Activated naive CD8-positive, alpha-beta T cell treated with anti-CD3 and anti-CD28 coated beads for 36 hours (primary cell): ENCODE results near the gene GLRA1. TPM values are rescaled to one million over a fixed set of nuclear protein-coding genes. Genes with fewer than 3 reads are reported as not detected.

Experiments used
- DNase-seq: peaks from one replicate; pipeline ENCODE4 v3.0.0; 2021
- H3K27ac Mint-ChIP-seq: one replicate; pipeline ENCODE4 v1.8.0; 2022; ENCODE audit warnings: mild to moderate bottlenecking, moderate library complexity, mixed read lengths
- H3K27me3 Mint-ChIP-seq: one replicate; pipeline ENCODE4 v1.8.0; 2022; ENCODE audit warnings: mild to moderate bottlenecking, mixed read lengths
- H3K36me3 Mint-ChIP-seq: one replicate; pipeline ENCODE4 v1.8.0; 2021; ENCODE audit warnings: mild to moderate bottlenecking, mixed read lengths
- H3K4me1 Mint-ChIP-seq: one replicate; pipeline ENCODE4 v1.8.0; 2021; ENCODE audit warnings: mixed read lengths
- H3K4me3 Mint-ChIP-seq: one replicate; pipeline ENCODE4 v1.8.0; 2022; ENCODE audit warnings: mild to moderate bottlenecking, moderate library complexity, mixed read lengths
- H3K9me3 Mint-ChIP-seq: one replicate; pipeline ENCODE4 v1.8.0; 2022; ENCODE audit warnings: mixed read lengths
- total RNA-seq, 2 experiments: library from RNA; stranded (reverse); gene quantifications; one replicate each; pipeline ENCODE4 v1.2.3, GENCODE V29; 2021

Gene GLRA1
- total RNA-seq, 2 experiments from 2014 or later: not detected

DNA sequence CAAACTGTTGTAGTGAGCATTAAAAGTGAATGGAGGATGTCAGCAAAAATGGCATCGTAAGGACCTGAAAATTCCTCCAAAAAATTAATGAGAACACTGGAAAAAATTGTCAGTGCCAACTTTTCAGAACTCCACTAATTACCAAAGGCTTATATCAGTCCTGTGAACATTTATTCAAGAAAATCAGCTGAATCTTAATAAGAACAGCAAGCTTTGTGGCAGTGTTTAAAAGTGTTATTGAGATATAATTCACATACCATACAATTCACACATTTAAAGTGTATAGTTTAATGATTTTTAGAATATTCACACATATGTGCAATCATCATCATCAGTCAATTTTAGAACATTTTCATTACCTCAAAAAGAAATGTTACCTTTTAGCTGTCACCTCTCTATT is 95.3 kb downstream of the GLRA1 start:
- peaks cover 6% of the 10 kb centered on the region for H3K4me1 Mint-ChIP-seq
- H3K9me3 Mint-ChIP-seq: peaks cover 27% of the 10 kb centered on the region
- H3K27me3 Mint-ChIP-seq: no peaks in the 10 kb centered on the region
- H3K4me3 Mint-ChIP-seq: no peak overlapping the region
- no peak for DNase-seq
- peaks cover 41% of the 10 kb centered on the region for H3K36me3 Mint-ChIP-seq
- H3K27ac Mint-ChIP-seq: no peak overlapping the region

GRCh38 chr5:151825445-151825844 is 99.2 kb downstream of the GLRA1 start:
- Mint-ChIP-seq H3K27me3 (no peaks in the 10 kb centered on the region), H3K36me3 (peaks cover 16% of the 10 kb centered on the region), H3K4me1 (peaks cover 5% of the 10 kb centered on the region), H3K4me3 (no peak overlapping the region), H3K27ac (no peak overlapping the region), H3K9me3 (peaks cover under 1% of the 10 kb centered on the region)
- no peak for DNase-seq

DNA sequence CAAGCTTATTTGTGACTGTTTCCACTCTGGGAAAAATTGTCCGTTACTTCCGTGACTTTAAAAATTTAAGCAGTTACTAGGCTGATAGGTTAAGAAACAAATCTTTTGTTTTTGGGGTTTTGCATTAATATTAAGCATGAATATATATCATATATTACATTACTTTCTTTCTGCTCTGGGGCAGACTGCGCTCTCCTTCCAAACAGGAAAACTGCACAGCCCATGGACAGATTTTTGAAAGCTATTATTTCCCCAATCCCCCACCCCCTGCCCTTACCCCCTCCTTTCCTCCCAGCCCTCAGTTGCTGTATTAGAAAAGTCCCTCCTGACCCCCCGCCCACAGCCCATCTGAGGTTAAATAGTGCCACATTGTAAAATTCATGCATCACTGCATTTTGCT is 102.5 kb downstream of the GLRA1 start:
- DNase-seq: no peak
- no peak overlapping the region for H3K4me3 Mint-ChIP-seq
- no peaks in the 10 kb centered on the region for H3K4me1 Mint-ChIP-seq
- peaks cover 8% of the 10 kb centered on the region for H3K36me3 Mint-ChIP-seq
- no peaks in the 10 kb centered on the region for H3K9me3 Mint-ChIP-seq
- H3K27me3 Mint-ChIP-seq: no peaks in the 10 kb centered on the region
- H3K27ac Mint-ChIP-seq: no peak overlapping the region

DNA sequence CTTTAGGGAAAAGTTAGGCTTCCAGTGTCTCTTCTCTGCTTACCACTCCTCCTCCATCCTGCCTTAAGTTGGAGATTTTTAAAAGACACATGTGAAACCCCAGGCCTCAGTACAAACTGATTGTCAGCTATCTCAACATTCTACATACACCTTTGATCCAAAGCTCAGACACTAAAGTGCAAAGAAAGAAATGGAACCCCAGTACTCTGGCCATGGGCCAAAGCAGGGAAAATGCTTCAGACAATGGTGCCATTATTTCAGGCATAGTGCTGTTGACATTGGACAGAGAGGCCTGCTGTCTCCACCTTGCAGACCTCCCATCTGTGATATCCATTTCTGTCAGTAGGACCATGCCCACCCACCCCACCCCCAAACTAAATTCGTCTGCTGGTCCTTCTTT is 103.7 kb downstream of the GLRA1 start:
- DNase-seq: no peak
- Mint-ChIP-seq H3K4me3 (no peak overlapping the region), H3K4me1 (no peaks in the 10 kb centered on the region), H3K27ac (no peak overlapping the region), H3K36me3 (peaks cover 14% of the 10 kb centered on the region), H3K9me3 (no peaks in the 10 kb centered on the region), H3K27me3 (no peaks in the 10 kb centered on the region)

GRCh38 chr5:151820271-151820670 is 104.4 kb downstream of the GLRA1 start:
- H3K4me1 Mint-ChIP-seq: no peaks in the 10 kb centered on the region
- no peak for DNase-seq
- no peak overlapping the region for H3K27ac Mint-ChIP-seq
- no peaks in the 10 kb centered on the region for H3K9me3 Mint-ChIP-seq
- no peak overlapping the region for H3K4me3 Mint-ChIP-seq
- peaks cover 14% of the 10 kb centered on the region for H3K36me3 Mint-ChIP-seq
- no peaks in the 10 kb centered on the region for H3K27me3 Mint-ChIP-seq

DNA sequence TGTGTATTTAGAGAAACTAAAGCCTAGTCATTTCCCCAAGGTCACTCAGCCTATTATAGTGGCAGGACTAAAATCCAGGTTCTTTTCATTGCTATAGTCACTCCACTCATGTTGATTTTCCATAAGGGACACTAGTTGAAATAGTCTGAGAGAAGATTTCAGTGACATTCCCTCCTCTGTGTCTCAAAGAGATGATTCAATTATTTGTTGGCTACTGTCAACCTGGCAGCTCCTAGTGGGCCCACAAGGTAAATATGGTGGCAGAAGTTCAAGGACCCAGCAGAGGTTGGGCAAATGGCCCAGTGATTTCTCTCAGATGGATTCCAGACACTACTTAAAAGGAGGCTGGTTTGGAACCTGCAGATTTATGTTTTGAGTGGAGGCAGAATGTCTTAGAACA is 104.8 kb downstream of the GLRA1 start:
- DNase-seq: no peak
- no peaks in the 10 kb centered on the region for H3K4me1 Mint-ChIP-seq
- peaks cover 13% of the 10 kb centered on the region for H3K36me3 Mint-ChIP-seq
- no peak overlapping the region for H3K27ac Mint-ChIP-seq
- H3K4me3 Mint-ChIP-seq: no peak overlapping the region
- H3K27me3 Mint-ChIP-seq: no peaks in the 10 kb centered on the region
- no peaks in the 10 kb centered on the region for H3K9me3 Mint-ChIP-seq

DNA sequence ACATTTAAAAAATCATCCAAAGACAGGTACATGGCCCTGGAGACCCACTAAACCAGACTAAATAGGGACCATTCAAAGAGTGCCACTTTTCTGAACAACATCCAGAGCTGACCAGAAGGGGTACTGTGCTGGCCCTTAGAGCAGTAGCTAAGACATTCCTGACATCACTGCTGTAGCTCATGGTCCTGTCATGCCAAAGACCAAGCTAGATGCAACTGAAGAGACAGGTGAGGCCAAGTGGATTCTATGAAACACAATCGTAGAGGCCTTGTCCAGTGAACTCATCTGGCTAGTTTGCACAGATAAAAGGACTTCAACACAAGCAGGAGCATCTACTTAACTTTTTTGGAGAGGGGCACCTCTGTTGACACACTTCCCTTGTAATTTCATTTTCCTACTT is 109.6 kb downstream of the GLRA1 start:
- DNase-seq: no peak
- Mint-ChIP-seq H3K9me3 (peaks cover 7% of the 10 kb centered on the region), H3K4me3 (no peak overlapping the region), H3K27ac (no peak overlapping the region), H3K36me3 (peaks cover 46% of the 10 kb centered on the region), H3K27me3 (no peaks in the 10 kb centered on the region), H3K4me1 (peaks cover 14% of the 10 kb centered on the region)

DNA sequence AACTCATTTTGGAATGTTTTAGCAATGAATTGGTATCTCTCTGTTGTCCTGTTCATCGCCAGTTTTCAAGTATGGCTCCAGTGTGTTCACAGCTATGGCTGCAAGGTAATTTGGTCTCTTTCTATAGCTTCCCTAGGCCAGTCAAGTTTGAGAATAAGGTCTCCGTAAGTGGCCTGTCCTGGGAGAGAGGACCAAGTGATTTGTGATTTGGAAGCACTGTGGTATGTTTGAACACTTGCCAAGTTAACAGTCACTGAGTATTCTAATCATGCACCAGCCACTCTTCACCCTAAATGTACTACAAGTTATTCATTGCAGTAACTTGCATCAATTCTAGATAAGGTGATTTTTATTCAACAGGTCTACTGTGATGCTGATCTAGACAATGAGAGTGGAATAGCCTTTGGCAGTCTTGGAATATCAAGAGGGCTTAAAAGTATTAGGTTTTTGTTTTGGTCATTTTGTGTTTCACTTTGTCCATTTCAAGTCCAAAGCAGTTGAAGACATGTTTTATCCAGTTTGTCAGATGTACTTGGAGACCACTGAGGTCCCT is 111.8 kb downstream of the GLRA1 start:
- peaks cover 64% of the 10 kb centered on the region for H3K36me3 Mint-ChIP-seq
- peaks cover 16% of the 10 kb centered on the region for H3K4me1 Mint-ChIP-seq
- no peak for DNase-seq
- H3K27me3 Mint-ChIP-seq: no peaks in the 10 kb centered on the region
- peak overlapping the region; percentile 55 for H3K27ac Mint-ChIP-seq
- no peak overlapping the region for H3K4me3 Mint-ChIP-seq
- H3K9me3 Mint-ChIP-seq: peaks cover 8% of the 10 kb centered on the region

GRCh38 chr5:151811593-151812321 is 112.9 kb downstream of the GLRA1 start:
- Mint-ChIP-seq H3K27me3 (no peaks in the 10 kb centered on the region), H3K27ac (no peak overlapping the region), H3K4me1 (peaks cover 18% of the 10 kb centered on the region), H3K36me3 (peaks cover 68% of the 10 kb centered on the region), H3K9me3 (peaks cover 8% of the 10 kb centered on the region), H3K4me3 (no peak overlapping the region)
- DNase-seq: no peak

DNA sequence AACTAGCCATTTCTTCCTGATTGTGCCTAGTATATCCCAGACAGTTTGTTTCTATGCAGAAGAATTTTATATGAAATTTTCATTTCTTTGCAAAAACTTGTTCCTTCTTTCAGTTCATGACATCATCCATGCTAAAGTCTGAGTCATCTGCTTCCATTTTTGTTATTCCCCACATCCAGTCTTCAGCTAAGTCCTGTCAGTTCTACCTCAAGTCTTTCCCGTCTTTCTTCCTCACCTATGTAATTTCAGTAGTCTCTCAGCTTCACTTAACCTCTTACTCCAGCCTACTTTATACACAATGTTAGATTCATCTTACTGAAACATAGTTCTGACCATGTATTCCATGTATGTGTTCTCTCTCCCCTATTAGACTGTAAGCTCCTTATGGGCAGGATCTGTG is 113.8 kb downstream of the GLRA1 start:
- H3K9me3 Mint-ChIP-seq: peaks cover 8% of the 10 kb centered on the region

DNA sequence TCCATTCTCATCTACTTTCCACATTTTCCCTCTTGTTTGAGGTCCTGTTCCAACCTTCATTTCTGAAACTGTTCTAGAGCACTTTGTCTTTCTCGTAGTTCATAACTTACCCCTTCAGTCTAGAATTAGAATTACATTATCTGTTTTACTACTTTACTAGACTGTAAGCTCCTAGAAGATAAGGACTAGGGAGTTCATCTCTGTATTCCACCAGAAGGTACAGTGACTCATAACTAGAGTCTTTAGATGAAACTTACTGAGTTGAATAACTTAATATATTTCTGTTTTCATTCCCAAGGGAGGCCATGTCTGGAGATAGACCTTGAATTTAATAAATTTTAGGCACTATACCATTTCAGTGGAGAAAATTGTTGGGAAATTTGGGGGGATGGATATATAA is 114.2 kb downstream of the GLRA1 start:
- Mint-ChIP-seq H3K4me1 (peaks cover 28% of the 10 kb centered on the region), H3K36me3 (peaks cover 73% of the 10 kb centered on the region), H3K27ac (no peak overlapping the region), H3K4me3 (no peak overlapping the region), H3K9me3 (peaks cover 8% of the 10 kb centered on the region), H3K27me3 (no peaks in the 10 kb centered on the region)
- no peak for DNase-seq

More for the DNA sequence above, 113.8 kb downstream of the GLRA1 start:
- Mint-ChIP-seq H3K36me3 (peaks cover 68% of the 10 kb centered on the region), H3K4me1 (peaks cover 24% of the 10 kb centered on the region), H3K27ac (no peak overlapping the region), H3K4me3 (no peak overlapping the region), H3K27me3 (no peaks in the 10 kb centered on the region)
- DNase-seq: no peak

- Mint-ChIP-seq H3K4me3 (no peak overlapping the region), H3K36me3 (peaks cover 72% of the 10 kb centered on the region), H3K4me1 (peaks cover 41% of the 10 kb centered on the region), H3K27ac (peak overlapping the region; percentile 48), H3K27me3 (no peaks in the 10 kb centered on the region), H3K9me3 (peaks cover 8% of the 10 kb centered on the region)
- DNase-seq: no peak
Measured at GRCh38 chr5:151808451-151809169, 116.0 kb downstream of the GLRA1 start.

DNA sequence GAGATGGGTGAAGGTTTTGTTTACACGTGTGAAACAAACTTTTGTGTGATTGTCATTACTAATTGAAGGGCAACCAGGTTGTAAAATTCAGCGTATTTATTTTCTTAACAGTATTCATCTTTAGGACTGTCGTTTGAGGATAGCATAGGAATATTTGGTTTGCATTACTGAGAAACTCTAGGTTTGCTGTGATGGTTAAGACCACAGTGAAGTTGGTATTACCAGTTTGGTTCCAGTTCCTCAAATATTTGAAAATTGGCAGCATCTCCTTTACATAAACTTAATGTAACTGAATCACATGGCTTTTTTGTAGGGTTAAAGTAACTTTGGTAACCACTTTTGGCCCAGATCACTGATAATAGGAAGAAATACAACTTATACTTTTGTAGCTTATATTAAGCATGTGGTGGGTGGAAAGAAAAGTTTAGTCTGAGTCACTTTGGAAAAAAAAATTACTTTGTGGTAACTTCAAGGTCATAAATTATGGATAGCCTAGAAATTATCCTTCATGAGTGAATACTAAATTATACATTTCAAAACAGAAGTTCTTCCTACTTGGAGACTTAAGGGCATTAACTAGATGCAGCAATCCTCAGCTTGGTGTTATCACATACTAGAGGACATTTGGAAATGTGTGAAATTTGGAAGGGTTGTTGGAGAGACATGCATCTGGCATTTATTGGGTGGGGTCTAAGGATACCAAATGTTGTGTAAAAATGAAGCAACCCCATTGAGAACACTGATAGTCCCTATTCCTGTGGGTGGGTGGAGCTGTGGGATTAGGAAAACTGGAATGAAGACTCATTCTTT is 119.0 kb downstream of the GLRA1 start:
- H3K27me3 Mint-ChIP-seq: no peaks in the 10 kb centered on the region
- DNase-seq: no peak
- peak overlapping the region; percentile 46 for H3K27ac Mint-ChIP-seq
- peaks cover 60% of the 10 kb centered on the region for H3K36me3 Mint-ChIP-seq
- H3K4me3 Mint-ChIP-seq: no peak overlapping the region
- peaks cover 5% of the 10 kb centered on the region for H3K9me3 Mint-ChIP-seq
- peaks cover 36% of the 10 kb centered on the region for H3K4me1 Mint-ChIP-seq

GRCh38 chr5:151800532-151800931 is 124.1 kb downstream of the GLRA1 start:
- Mint-ChIP-seq H3K27ac (peak overlapping the region; percentile 58), H3K27me3 (no peaks in the 10 kb centered on the region), H3K36me3 (peaks cover 44% of the 10 kb centered on the region), H3K9me3 (no peaks in the 10 kb centered on the region), H3K4me3 (no peak overlapping the region), H3K4me1 (peaks cover 36% of the 10 kb centered on the region)
- DNase-seq: no peak

- peak overlapping the region; percentile 10 for H3K27ac Mint-ChIP-seq
- peaks cover 30% of the 10 kb centered on the region for H3K4me1 Mint-ChIP-seq
- H3K27me3 Mint-ChIP-seq: no peaks in the 10 kb centered on the region
- no peak overlapping the region for H3K4me3 Mint-ChIP-seq
- H3K9me3 Mint-ChIP-seq: no peaks in the 10 kb centered on the region
- no peak for DNase-seq
- H3K36me3 Mint-ChIP-seq: peaks cover 36% of the 10 kb centered on the region
Measured at GRCh38 chr5:151799407-151799806, 125.2 kb downstream of the GLRA1 start.
